Activated T-helper 1 cell treated with Interleukin-2 at 50 U/mL for 16 hours (primary cell): ENCODE data around the gene ACTN3.
"Not testable (repeated sequence)": the region's sequence is repeated elsewhere in the genome, so short reads cannot be mapped to it uniquely, and the experiment has no call there.

Experiments
- DNase-seq: peaks from one replicate; pipeline ENCODE4 v3.0.0-alpha.2; 2020; ENCODE audit warnings: low read depth

The ACTN3 gene

GRCh38 chr11:66600631-66601233 is 54.0 kb downstream of the ACTN3 start:
- DNase-seq, result no peak

DNA sequence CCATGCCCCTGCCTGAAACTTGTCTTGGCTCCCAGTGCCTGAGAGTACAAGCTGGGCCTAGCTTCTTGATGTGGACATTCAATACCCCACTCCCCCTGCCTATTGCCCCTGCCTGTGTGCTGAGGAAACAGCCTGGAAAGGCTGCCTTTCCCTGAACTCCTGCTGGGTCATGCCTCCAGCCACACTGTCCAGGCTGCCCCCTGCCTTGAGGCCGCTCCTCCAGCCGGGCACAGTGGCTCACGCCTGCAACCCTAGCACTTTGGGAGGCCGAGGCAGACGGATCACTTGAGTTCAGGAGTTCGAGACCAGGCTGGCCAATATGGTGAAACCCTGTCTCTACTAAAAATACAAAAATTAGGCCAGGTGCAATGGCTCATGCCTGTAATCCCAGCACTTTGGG is 56.4 kb downstream of the ACTN3 start:
- no peak for DNase-seq

DNA sequence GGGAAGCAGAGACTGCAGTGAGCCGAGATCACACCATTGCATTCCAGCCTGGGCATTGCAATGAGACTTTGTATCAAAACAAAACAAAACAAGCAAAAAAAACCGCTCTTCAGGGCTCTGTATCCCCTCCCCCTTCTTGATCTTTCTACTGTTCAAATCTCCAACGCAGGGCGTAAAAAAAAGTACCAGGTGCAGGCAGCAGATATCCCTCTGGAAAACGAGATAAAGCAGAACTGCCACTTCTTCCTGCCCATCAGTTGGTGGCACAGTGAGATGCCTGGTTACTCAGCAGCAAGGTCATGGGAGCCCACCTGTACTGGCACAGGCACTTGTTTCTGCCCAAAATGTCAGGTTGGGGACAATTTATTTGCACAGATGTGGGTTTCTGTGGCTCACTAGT is 57.5 kb downstream of the ACTN3 start:
- DNase-seq, result no peak

DNA sequence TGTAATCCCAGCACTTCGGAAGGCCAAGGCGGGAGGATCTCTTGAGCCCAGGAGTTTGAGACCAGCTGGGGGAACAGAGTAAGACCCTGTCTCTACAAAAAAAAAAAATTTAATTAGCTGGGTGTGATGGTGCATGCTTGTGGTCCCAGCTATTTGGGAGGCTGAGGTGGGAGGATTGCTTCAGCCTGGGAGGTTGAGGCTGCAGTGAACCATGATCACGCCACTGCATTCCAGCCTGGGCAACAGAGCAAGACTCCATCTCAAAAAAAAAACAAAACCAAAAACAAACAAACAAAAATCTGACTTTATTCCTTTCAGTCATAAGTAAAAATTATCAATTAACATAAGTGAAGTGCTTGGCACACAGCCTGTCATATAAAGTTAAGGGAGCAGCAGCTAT is 59.9 kb downstream of the ACTN3 start:
- not testable (repeated sequence) for DNase-seq

DNA sequence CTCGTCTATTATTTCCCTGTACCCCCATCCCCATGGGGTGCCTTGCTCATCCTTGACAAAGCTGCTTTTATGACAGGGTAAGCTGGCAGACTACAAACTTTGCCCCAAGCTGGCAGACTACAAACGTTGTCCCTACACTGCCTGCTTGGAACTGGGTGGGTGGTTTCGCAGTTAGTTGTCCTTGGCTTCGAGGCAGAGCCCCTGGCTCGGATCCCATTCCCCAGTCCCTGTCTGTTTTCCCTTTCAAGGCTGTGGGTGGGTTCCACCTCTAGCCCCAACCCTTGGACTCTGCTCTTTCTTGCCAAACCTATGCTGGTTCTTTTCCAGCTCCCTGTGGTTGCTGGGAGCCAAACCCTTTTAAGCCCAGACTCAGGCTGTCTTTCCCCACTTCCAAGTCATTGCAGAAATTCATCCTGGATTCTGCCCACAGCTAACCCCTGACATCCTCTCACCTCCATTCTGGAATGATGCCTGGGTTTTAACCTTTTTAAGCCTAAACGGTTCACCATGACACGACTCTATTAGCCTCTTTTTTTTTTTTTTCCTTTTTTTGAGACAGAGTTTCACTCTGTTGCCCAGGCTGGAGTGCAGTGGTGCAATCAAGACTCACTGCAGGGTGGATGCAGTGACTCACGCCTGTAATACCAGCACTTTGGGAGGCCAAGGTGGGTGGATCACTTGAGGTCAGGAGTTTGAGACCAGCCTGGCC is 60.6 kb downstream of the ACTN3 start:
- no peak for DNase-seq

DNA sequence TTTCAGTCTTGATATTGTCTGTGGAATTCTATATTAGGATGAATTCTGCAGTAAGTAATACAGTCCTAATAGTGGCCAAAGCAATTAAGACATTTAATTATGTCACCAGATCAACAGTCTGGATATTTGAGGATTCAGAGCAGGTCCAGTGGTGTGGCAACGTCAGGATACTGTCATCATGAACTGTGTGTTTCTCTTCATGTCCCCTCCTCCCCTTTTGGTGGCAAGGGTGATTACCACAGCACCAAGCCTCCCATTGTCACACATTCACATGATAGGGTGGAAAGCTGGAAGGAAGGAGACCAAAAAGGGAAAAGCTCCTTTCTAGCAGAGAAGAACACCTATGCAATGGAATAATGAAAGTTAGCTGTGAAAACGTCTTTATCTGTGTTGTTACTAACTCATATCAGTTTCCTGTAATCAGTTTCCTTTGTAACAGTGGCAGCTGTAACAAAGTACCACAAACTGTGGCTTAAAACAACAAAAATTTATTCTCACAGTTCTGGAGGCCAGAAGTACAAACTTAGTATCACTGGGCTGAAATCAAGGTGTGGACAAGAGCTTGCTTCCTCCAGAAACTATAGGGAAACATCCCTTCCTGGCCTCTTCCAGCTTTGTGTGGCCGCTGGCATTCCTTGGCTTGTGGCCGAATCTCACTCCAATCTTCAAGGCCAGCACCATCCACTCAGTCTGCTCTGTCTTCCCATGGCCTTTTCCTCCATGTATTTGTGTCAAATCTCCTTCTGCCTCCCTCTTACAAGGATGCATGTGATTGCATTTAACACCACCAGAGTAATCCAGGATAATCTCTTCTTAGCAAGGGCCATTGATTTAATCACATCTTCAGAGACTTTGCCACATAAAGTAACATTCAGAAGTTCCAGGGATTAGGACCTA is 63.3 kb downstream of the ACTN3 start:
- no peak for DNase-seq

- DNase-seq, result no peak
Measured at GRCh38 chr11:66612458-66612857, 65.8 kb downstream of the ACTN3 start.
